Parathyroid adenoma (tissue), 2 donors: Measurements from ENCODE around the gene PIK3CB.

Experiments
- H2AFZ ChIP-seq: fragments of 300-600 bp; sonication (generic); one replicate; pipeline ENCODE4 v1.7.0; 2017; ENCODE audit warnings: antibody characterized with exemption, mild to moderate bottlenecking
- H3K27ac ChIP-seq: fragments of 300-600 bp; sonication (generic); one replicate; pipeline ENCODE4 v1.7.0; 2017
- H3K27me3 ChIP-seq: fragments of 300-600 bp; sonication (generic); one replicate; pipeline ENCODE4 v1.7.0; 2017; ENCODE audit warnings: low read length; ENCODE audit not compliant: control insufficient read depth, insufficient read depth
- H3K36me3 ChIP-seq: fragments of 300-600 bp; sonication (generic); one replicate; pipeline ENCODE4 v1.7.0; 2017; ENCODE audit warnings: low read length; ENCODE audit not compliant: control insufficient read depth, insufficient read depth
- H3K4me1 ChIP-seq: fragments of 300-600 bp; sonication (generic); one replicate; pipeline ENCODE4 v1.7.0; 2017; ENCODE audit warnings: control low read depth
- H3K4me2 ChIP-seq: fragments of 300-600 bp; sonication (generic); one replicate; pipeline ENCODE4 v1.7.0; 2017; ENCODE audit warnings: low read length
- H3K4me3 ChIP-seq: fragments of 300-600 bp; sonication (generic); one replicate; pipeline ENCODE4 v1.7.0; 2017; ENCODE audit warnings: low read depth, low read length
- H3K79me2 ChIP-seq: fragments of 300-600 bp; sonication (generic); one replicate; pipeline ENCODE4 v1.7.0; 2017; ENCODE audit warnings: control low read depth
- H3K9ac ChIP-seq: fragments of 300-600 bp; sonication (generic); one replicate; pipeline ENCODE4 v1.7.0; 2017; ENCODE audit warnings: mild to moderate bottlenecking
- H3K9me3 ChIP-seq: fragments of 300-600 bp; sonication (generic); one replicate; pipeline ENCODE4 v1.7.0; 2017; ENCODE audit warnings: low read length; ENCODE audit not compliant: control insufficient read depth
- CTCF ChIP-seq: fragments of 300-600 bp; sonication (generic); IDR thresholded peaks from one replicate; pipeline ENCODE4 v1.7.0; 2017; ENCODE audit warnings: antibody characterized with exemption, mild to moderate bottlenecking
- donor health status: primary hyperparathyroidism.

Gene PIK3CB

DNA sequence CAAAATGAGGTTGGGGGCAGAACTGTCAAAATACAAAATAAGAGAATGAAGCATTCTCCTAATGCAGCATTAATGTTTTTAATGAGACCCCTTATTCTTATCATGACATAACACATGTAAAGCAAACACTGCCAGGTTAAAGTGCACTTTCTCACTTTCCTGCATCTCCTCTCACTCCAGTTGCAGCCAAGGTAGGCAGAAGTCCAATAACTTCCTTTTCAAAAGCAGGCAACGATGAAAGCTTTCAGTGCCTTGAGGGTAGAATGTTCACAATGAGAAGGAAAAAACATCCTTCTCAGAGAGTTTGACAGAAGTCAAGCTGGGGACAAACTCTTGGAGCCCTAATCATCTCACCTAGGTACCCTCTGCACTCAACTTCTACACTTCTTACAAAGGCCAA is 166.6 kb downstream of the PIK3CB start:
- Histone ChIP-seq H3K79me2 (no peaks in the 10 kb centered on the region), H3K4me3 (no peak overlapping the region), H3K9me3 (no peaks in the 10 kb centered on the region), H3K9ac (no peak overlapping the region), H2AFZ (no peak overlapping the region), H3K27ac (no peak overlapping the region), H3K4me2 (no peak overlapping the region), H3K4me1 (no peaks in the 10 kb centered on the region), H3K36me3 (no peaks in the 10 kb centered on the region), H3K27me3 (no peaks in the 10 kb centered on the region)
- TF ChIP-seq CTCF, result no peak

DNA sequence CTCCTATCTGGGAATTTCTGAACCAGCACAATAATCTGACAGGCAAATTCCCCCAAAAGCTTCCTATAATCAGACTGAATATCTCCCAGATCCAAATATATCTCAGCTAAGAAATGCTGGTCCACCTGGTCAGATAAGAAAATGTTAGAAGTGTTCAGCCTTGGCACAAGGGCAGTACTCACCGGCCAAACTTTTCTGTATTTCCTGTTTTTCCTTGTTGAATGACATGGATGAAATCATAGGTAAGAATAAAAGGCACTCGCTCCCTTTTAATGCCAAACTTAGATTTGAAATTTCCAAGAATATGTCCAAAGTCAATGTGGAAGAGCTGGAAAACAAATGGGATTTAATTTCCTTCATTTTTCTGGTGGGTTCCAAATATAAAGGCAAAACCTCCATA is 177.2 kb downstream of the PIK3CB start:
- no peak for TF ChIP-seq CTCF
- H3K36me3 ChIP-seq, result no peaks in the 10 kb centered on the region
- H3K4me2 ChIP-seq, result no peak overlapping the region
- no peak overlapping the region for H3K27ac ChIP-seq
- no peaks in the 10 kb centered on the region for H3K4me1 ChIP-seq
- no peak overlapping the region for H3K4me3 ChIP-seq
- no peaks in the 10 kb centered on the region for H3K27me3 ChIP-seq
- no peaks in the 10 kb centered on the region for H3K79me2 ChIP-seq
- H3K9me3 ChIP-seq, result no peaks in the 10 kb centered on the region
- H3K9ac ChIP-seq, result no peak overlapping the region
- H2AFZ ChIP-seq, result no peak overlapping the region

- TF ChIP-seq CTCF, result no peak
- no peaks in the 10 kb centered on the region for H3K36me3 ChIP-seq
- no peak overlapping the region for H3K9ac ChIP-seq
- no peaks in the 10 kb centered on the region for H3K4me1 ChIP-seq
- H3K79me2 ChIP-seq, result no peaks in the 10 kb centered on the region
- no peaks in the 10 kb centered on the region for H3K9me3 ChIP-seq
- H3K27me3 ChIP-seq, result no peaks in the 10 kb centered on the region
- no peak overlapping the region for H3K4me3 ChIP-seq
- H3K4me2 ChIP-seq, result no peak overlapping the region
- H2AFZ ChIP-seq, result no peak overlapping the region
- H3K27ac ChIP-seq, result no peak overlapping the region
Observed at GRCh38 chr3:138653567-138653966, 181.2 kb downstream of the PIK3CB start.

DNA sequence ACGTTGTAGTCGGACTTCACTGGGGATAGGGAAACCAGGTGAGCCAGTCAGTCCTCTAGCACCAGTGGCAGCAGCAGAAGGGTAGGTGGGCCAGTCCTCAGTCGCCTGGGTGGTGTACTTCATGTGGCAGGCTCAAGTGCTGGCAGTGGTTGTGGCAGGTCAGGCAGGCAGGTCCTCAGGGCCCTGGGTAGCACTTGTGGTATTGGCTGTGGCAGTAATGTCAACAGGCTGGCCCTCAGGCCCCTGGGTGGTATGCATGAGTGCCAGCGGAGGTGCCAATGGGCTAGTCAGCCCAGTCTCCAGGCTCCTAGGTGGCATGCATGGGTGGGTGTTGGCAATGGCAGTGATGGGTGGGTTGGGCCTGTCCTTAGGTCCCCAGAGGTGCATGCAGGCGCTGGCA is 185.6 kb downstream of the PIK3CB start:
- H3K4me2 ChIP-seq, result no peak overlapping the region
- no peak for TF ChIP-seq CTCF
- no peaks in the 10 kb centered on the region for H3K36me3 ChIP-seq
- no peak overlapping the region for H2AFZ ChIP-seq
- H3K4me3 ChIP-seq, result no peak overlapping the region
- H3K4me1 ChIP-seq, result no peaks in the 10 kb centered on the region
- no peaks in the 10 kb centered on the region for H3K27me3 ChIP-seq
- H3K9me3 ChIP-seq, result no peaks in the 10 kb centered on the region
- no peak overlapping the region for H3K9ac ChIP-seq
- no peak overlapping the region for H3K27ac ChIP-seq
- H3K79me2 ChIP-seq, result no peaks in the 10 kb centered on the region

DNA sequence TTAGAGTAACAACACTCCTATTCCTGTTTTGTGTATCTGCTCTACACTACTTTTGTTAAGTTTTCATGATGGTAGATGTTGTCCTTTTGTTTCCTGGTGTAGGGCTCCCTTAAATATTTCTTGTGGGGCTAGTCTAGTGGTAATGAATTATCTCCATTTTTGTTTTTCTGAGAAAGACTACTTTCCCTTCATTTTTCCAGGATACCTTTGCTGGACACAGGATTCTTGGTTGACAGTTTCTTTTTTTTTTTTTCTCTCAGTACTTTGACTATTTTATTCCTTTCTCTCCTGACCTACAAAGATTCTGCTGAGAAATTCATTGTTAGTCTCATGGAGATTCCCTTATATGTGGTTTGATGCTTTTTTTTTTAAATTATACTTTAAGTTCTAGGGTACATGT is 188.2 kb downstream of the PIK3CB start:
- H3K27me3 ChIP-seq, result no peaks in the 10 kb centered on the region
- no peak overlapping the region for H2AFZ ChIP-seq
- no peak overlapping the region for H3K9ac ChIP-seq
- H3K4me3 ChIP-seq, result no peak overlapping the region
- no peak for TF ChIP-seq CTCF
- H3K4me1 ChIP-seq, result no peaks in the 10 kb centered on the region
- no peak overlapping the region for H3K27ac ChIP-seq
- no peaks in the 10 kb centered on the region for H3K9me3 ChIP-seq
- H3K4me2 ChIP-seq, result no peak overlapping the region
- no peaks in the 10 kb centered on the region for H3K36me3 ChIP-seq
- H3K79me2 ChIP-seq, result no peaks in the 10 kb centered on the region
